GM23338 (cell line): ENCODE results near the gene MOK. TPM values are rescaled to one million over a fixed set of nuclear protein-coding genes. Genes with fewer than 3 reads are reported as not detected.

Source experiments
- ATAC-seq: fragments of 200-7000 bp; cut with Tn5 transposase; 3 replicates; pipeline ENCODE4 v1.9.1; 2020
- DNase-seq: peaks from one replicate; pipeline ENCODE4 v3.0.0-alpha.2; 2015; ENCODE audit warnings: low spot score
- H2AFZ ChIP-seq: fragments of 200-600 bp; sonication (generic); 2 replicates; pipeline ENCODE4 v1.8.0; 2016; ENCODE audit warnings: antibody characterized with exemption, mild to moderate bottlenecking, moderate library complexity
- H3F3A ChIP-seq: fragments of 200-600 bp; sonication (generic); replicated peaks from 2 replicates; pipeline ENCODE4 v1.8.0; 2017; ENCODE audit warnings: antibody characterized with exemption, mixed run types, low read depth
- H3K27ac ChIP-seq: fragments of 200-600 bp; sonication (generic); 2 replicates; pipeline ENCODE4 v1.6.1; 2016; ENCODE audit warnings: low read depth
- H3K27me3 ChIP-seq: fragments of 200-600 bp; sonication (generic); 2 replicates; pipeline ENCODE4 v1.8.0; 2016; ENCODE audit warnings: mild to moderate bottlenecking, mixed run types, moderate library complexity; ENCODE audit not compliant: insufficient read depth
- H3K36me3 ChIP-seq: fragments of 200-600 bp; sonication (generic); 2 replicates; pipeline ENCODE4 v1.8.0; 2016; ENCODE audit warnings: mild to moderate bottlenecking; ENCODE audit not compliant: insufficient read depth
- H3K4me1 ChIP-seq: fragments of 200-600 bp; sonication (generic); 2 replicates; pipeline ENCODE4 v1.8.0; 2016; ENCODE audit warnings: mild to moderate bottlenecking, moderate library complexity; ENCODE audit not compliant: insufficient read depth
- H3K4me2 ChIP-seq: fragments of 200-600 bp; sonication (generic); 2 replicates; pipeline ENCODE4 v1.7.1; 2017; ENCODE audit warnings: mixed run types
- H3K4me3 ChIP-seq: fragments of 200-600 bp; sonication (generic); 2 replicates; pipeline ENCODE4 v1.6.1; 2016; ENCODE audit warnings: mixed run types
- H3K79me2 ChIP-seq: fragments of 200-600 bp; sonication (generic); replicated peaks from 2 replicates; pipeline ENCODE4 v1.8.0; 2017; ENCODE audit warnings: mild to moderate bottlenecking; ENCODE audit not compliant: insufficient read depth
- H3K9me2 ChIP-seq: fragments of 200-600 bp; sonication (generic); 2 replicates; pipeline ENCODE4 v1.8.0; 2017; ENCODE audit not compliant: insufficient read depth
- H4K20me1 ChIP-seq: fragments of 200-600 bp; sonication (generic); replicated peaks from 2 replicates; pipeline ENCODE4 v1.8.0; 2017; ENCODE audit warnings: mild to moderate bottlenecking; ENCODE audit not compliant: insufficient read depth
- H3K27ac Mint-ChIP-seq: 2 replicates; pipeline ENCODE4 v1.8.0; 2020; ENCODE audit warnings: inconsistent platforms, mild to moderate bottlenecking, moderate library complexity, mixed read lengths
- H3K27me3 Mint-ChIP-seq: 3 replicates; pipeline ENCODE4 v1.8.0; 2022; ENCODE audit warnings: low read depth, mild to moderate bottlenecking, moderate library complexity, mixed read lengths, inconsistent platforms; ENCODE audit not compliant: insufficient read depth, poor library complexity
- H3K36me3 Mint-ChIP-seq: 3 replicates; pipeline ENCODE4 v1.8.0; 2021; ENCODE audit warnings: low read depth, mild to moderate bottlenecking, inconsistent platforms, moderate library complexity, mixed read lengths
- H3K4me1 Mint-ChIP-seq: 3 replicates; pipeline ENCODE4 v1.8.0; 2020; ENCODE audit warnings: mild to moderate bottlenecking, inconsistent platforms, mixed read lengths
- H3K4me3 Mint-ChIP-seq: 3 replicates; pipeline ENCODE4 v1.8.0; 2021; ENCODE audit warnings: moderate library complexity, mild to moderate bottlenecking, inconsistent platforms, mixed read lengths
- H3K9me3 Mint-ChIP-seq: 3 replicates; pipeline ENCODE4 v1.8.0; 2020; ENCODE audit warnings: moderate library complexity, mild to moderate bottlenecking, inconsistent platforms, mixed read lengths
- CREB1 ChIP-seq: fragments of 250-450 bp; sonication (Bioruptor Pico); IDR thresholded peaks from 2 replicates; pipeline ENCODE4 v1.5.0; 2020; ENCODE audit warnings: low read depth, mild to moderate bottlenecking, moderate library complexity
- CTCF ChIP-seq, 2 experiments: fragments of 200-600 bp in 1 of 2; sonication (generic) in 1 of 2; conservative IDR thresholded peaks; 2 replicates each; pipeline versions ENCODE4 v1.5.1 to v1.6.1; 2016 to 2017; ENCODE audit warnings: antibody characterized with exemption in 2 of 2, low read depth in 2 of 2, mild to moderate bottlenecking in 2 of 2, moderate library complexity in 1 of 2
- ETS1 ChIP-seq: IDR thresholded peaks from 2 replicates; pipeline ENCODE4 v1.6.1; 2016; ENCODE audit warnings: antibody characterized with exemption
- EZH2 ChIP-seq: fragments of 200-600 bp; sonication (generic); IDR thresholded peaks from one replicate; pipeline ENCODE4 v1.8.0; 2017; ENCODE audit warnings: antibody characterized with exemption, mild to moderate bottlenecking, low read depth; ENCODE audit not compliant: unreplicated experiment
- EZH2phosphoT487 ChIP-seq: fragments of 200-600 bp; sonication (generic); IDR thresholded peaks from one replicate; pipeline ENCODE4 v1.8.1; 2018; ENCODE audit warnings: antibody characterized with exemption; ENCODE audit not compliant: unreplicated experiment
- JUNB ChIP-seq: IDR thresholded peaks from one replicate; pipeline ENCODE4 v1.6.1; 2016; ENCODE audit warnings: antibody characterized with exemption; ENCODE audit not compliant: unreplicated experiment
- NANOG ChIP-seq: IDR thresholded peaks from 2 replicates; pipeline ENCODE4 v1.6.1; 2016; ENCODE audit warnings: antibody characterized with exemption, borderline replicate concordance
- POLR2AphosphoS5 ChIP-seq: IDR thresholded peaks from 2 replicates; pipeline ENCODE4 v1.6.1; 2016; ENCODE audit warnings: antibody characterized with exemption, low read depth
- REST ChIP-seq: IDR thresholded peaks from one replicate; pipeline ENCODE4 v1.6.1; 2018; ENCODE audit warnings: antibody characterized with exemption; ENCODE audit not compliant: unreplicated experiment
- STAT1 ChIP-seq: IDR thresholded peaks from one replicate; pipeline ENCODE4 v1.6.1; 2016; ENCODE audit warnings: antibody characterized with exemption; ENCODE audit not compliant: unreplicated experiment
- ZNF114 ChIP-seq: fragments of 250-450 bp; sonication (Bioruptor Pico); IDR thresholded peaks from 2 replicates; pipeline ENCODE4 v1.5.0; 2020; ENCODE audit warnings: mild to moderate bottlenecking, moderate library complexity
- ZNF331 ChIP-seq: fragments of 250-450 bp; sonication (Bioruptor Pico); IDR thresholded peaks from 2 replicates; pipeline ENCODE4 v1.5.0; 2020; ENCODE audit warnings: low read depth, mild to moderate bottlenecking, moderate library complexity
- ZNF462 ChIP-seq: fragments of 250-450 bp; sonication (Bioruptor Pico); IDR thresholded peaks from 2 replicates; pipeline ENCODE4 v1.5.0; 2020; ENCODE audit warnings: mild to moderate bottlenecking, moderate library complexity
- polyA plus RNA-seq: library from polyadenylated mRNA; unstranded; fragments of >200 nt; fragmentation: Nextera tagmentation; extraction: Ambion mirVana; gene quantifications from 2 replicates; pipeline ENCODE4 v1.2.1, GENCODE V29; 2016
- total RNA-seq: library from RNA; depleted of rRNA; stranded (reverse); fragments of >200 nt; shearing (Covaris generic); gene quantifications from 2 replicates; pipeline ENCODE4 v1.2.3, GENCODE V29; 2014

MOK gene
- total and polyA plus RNA-seq, 2 experiments from 2014 or later = 3.1 TPM

- Histone ChIP-seq H3K4me1 (no peaks in the 10 kb centered on the region), H2AFZ (0 out of 2 replicates have a peak overlapping the region, but pooled peaks have one; percentile 38), H3K4me3 (no peak overlapping the region), H3K9me2 (no peaks in the 10 kb centered on the region), H3K27ac (no peak overlapping the region), H3K27me3 (no peaks in the 10 kb centered on the region), H3K79me2 (no peaks in the 10 kb centered on the region), H4K20me1 (no peaks in the 10 kb centered on the region), H3K4me2 (no peak overlapping the region), H3F3A (no peaks in the 10 kb centered on the region), H3K36me3 (no peaks in the 10 kb centered on the region)
- no peak overlapping the region for H3K4me3 Mint-ChIP-seq
- DNase-seq (no peak), ATAC-seq (no peak; the same call in 2 of the 3 replicates)
- TF ChIP-seq ETS1 = no peak
- TF ChIP-seq CTCF (conservative IDR thresholded peaks at IDR 0.05; ENCODE audit: low read depth in 2 of 2) = no peak
- no peak for TF ChIP-seq STAT1
- no peak for TF ChIP-seq CREB1 (CRISPR knock-in tag)
- no peak for TF ChIP-seq EZH2
- no peak for TF ChIP-seq REST
- no peak for TF ChIP-seq ZNF331 (CRISPR knock-in tag)
- TF ChIP-seq JUNB = no peak
- no peak for TF ChIP-seq EZH2phosphoT487
- TF ChIP-seq ZNF462 (CRISPR knock-in tag) = no peak
- no peak for TF ChIP-seq NANOG
- TF ChIP-seq POLR2AphosphoS5 = no peak
- TF ChIP-seq ZNF114 (CRISPR knock-in tag) = no peak
- no peaks in the 10 kb centered on the region; the same call in 2 of the 3 replicates for H3K9me3 Mint-ChIP-seq
- H3K27ac Mint-ChIP-seq = no peak overlapping the region
- peaks cover 1% of the 10 kb centered on the region for H3K27me3 Mint-ChIP-seq
- no peaks in the 10 kb centered on the region for H3K36me3 Mint-ChIP-seq
- H3K4me1 Mint-ChIP-seq = peaks cover 7% of the 10 kb centered on the region; the same call in 2 of the 3 replicates
Observed at GRCh38 chr14:102264775-102265174, 40.2 kb downstream of the MOK start.
